ENCODE data around the gene ASPRV1. TPM values are rescaled to one million over a fixed set of nuclear protein-coding genes. Genes with fewer than 3 reads are reported as not detected.

ASPRV1 gene
- total RNA-seq, 1 donor from 2014 or later = 1.9 TPM

DNA sequence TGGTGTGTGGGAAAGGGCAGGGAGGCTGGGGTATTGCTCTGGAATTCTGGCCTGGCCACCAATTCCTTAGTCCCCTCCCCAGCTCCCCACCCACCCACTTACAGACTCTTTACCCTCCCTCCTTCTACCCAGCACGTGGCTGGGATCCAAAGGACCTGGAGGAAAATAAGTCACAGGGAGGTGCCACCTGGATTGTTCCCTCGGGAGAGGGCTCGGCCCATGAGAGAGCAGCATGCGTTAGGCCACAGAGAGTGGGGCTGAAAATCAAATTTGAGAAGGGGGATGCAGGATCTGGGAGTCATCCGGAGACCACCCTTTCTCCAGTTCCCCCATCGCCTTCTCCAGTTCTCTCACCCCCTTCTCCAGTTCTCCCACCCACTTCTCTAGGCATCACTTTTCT, 3.0 kb downstream of the ASPRV1 start:
- Histone ChIP-seq H3K27me3 (ENCODE audit: low read depth) (no peaks in the 10 kb centered on the region), H3K4me3 (no peak overlapping the region), H3K9me3 (no peaks in the 10 kb centered on the region), H3K4me1 (no peaks in the 10 kb centered on the region), H3K27ac (no peak overlapping the region), H3K36me3 (no peaks in the 10 kb centered on the region)
- no peak for ATAC-seq
- TF ChIP-seq, protein P1, sequence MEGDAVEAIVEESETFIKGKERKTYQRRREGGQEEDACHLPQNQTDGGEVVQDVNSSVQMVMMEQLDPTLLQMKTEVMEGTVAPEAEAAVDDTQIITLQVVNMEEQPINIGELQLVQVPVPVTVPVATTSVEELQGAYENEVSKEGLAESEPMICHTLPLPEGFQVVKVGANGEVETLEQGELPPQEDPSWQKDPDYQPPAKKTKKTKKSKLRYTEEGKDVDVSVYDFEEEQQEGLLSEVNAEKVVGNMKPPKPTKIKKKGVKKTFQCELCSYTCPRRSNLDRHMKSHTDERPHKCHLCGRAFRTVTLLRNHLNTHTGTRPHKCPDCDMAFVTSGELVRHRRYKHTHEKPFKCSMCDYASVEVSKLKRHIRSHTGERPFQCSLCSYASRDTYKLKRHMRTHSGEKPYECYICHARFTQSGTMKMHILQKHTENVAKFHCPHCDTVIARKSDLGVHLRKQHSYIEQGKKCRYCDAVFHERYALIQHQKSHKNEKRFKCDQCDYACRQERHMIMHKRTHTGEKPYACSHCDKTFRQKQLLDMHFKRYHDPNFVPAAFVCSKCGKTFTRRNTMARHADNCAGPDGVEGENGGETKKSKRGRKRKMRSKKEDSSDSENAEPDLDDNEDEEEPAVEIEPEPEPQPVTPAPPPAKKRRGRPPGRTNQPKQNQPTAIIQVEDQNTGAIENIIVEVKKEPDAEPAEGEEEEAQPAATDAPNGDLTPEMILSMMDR (IDR thresholded peaks at IDR 0.05) = no peak
- DNase-seq = no peak
- intact Hi-C loops (cut with DNase I) = no loop called here

GRCh38 chr2:69957965-69958364, 3.5 kb downstream of the ASPRV1 start:
- Histone ChIP-seq H3K27me3 (ENCODE audit: low read depth) (no peaks in the 10 kb centered on the region), H3K27ac (no peak overlapping the region), H3K4me3 (no peak overlapping the region), H3K9me3 (no peaks in the 10 kb centered on the region), H3K36me3 (no peaks in the 10 kb centered on the region), H3K4me1 (no peaks in the 10 kb centered on the region)
- intact Hi-C loops (cut with DNase I) = no loop called here
- no peak for ATAC-seq
- DNase-seq = no peak
- TF ChIP-seq, protein P1 (IDR thresholded peaks at IDR 0.05) = no peak

- no peak overlapping the region for H3K4me3 ChIP-seq
- H3K27ac ChIP-seq = no peak overlapping the region
- intact Hi-C loops (cut with DNase I) = no loop called here
- DNase-seq = no peak
- H3K9me3 ChIP-seq = no peaks in the 10 kb centered on the region
- no peak for ATAC-seq
- H3K27me3 ChIP-seq (ENCODE audit: low read depth) = no peaks in the 10 kb centered on the region
- H3K36me3 ChIP-seq = no peaks in the 10 kb centered on the region
- TF ChIP-seq, protein P1 (IDR thresholded peaks at IDR 0.05) = no peak
- H3K4me1 ChIP-seq = no peaks in the 10 kb centered on the region
Measured at GRCh38 chr2:69956475-69956979, 4.9 kb downstream of the ASPRV1 start.

GRCh38 chr2:69955029-69955428, 6.4 kb downstream of the ASPRV1 start:
- TF ChIP-seq, protein P1 (IDR thresholded peaks at IDR 0.05) = no peak
- DNase-seq (no peak), ATAC-seq (no peak)
- Histone ChIP-seq H3K4me3 (no peak overlapping the region), H3K27ac (no peak overlapping the region), H3K36me3 (no peaks in the 10 kb centered on the region), H3K4me1 (no peaks in the 10 kb centered on the region), H3K27me3 (ENCODE audit: low read depth) (no peaks in the 10 kb centered on the region), H3K9me3 (no peaks in the 10 kb centered on the region)
- intact Hi-C loops (cut with DNase I) = no loop called here

GRCh38 chr2:69954084-69954483, 7.3 kb downstream of the ASPRV1 start:
- Histone ChIP-seq H3K4me1 (no peaks in the 10 kb centered on the region), H3K27ac (no peak overlapping the region), H3K27me3 (ENCODE audit: low read depth) (no peaks in the 10 kb centered on the region), H3K4me3 (no peak overlapping the region), H3K9me3 (no peaks in the 10 kb centered on the region), H3K36me3 (no peaks in the 10 kb centered on the region)
- intact Hi-C loops (cut with DNase I) = no loop called here
- TF ChIP-seq, protein P1 (IDR thresholded peaks at IDR 0.05) = no peak
- DNase-seq (no peak), ATAC-seq (no peak)

Data from lower lobe of right lung (tissue), 2 donors.